ENCODE results near the gene CTBP2. TPM values are rescaled to one million over a fixed set of nuclear protein-coding genes. Genes with fewer than 3 reads are reported as not detected.

CTBP2 gene
- total RNA-seq, 2 donors from 2014 or later = 106 to 172 TPM

- intact Hi-C loops (cut with DNase I) = no loop called here
- no peaks in the 10 kb centered on the region for H3K27me3 ChIP-seq
- no peak overlapping the region for H3K9ac ChIP-seq (ENCODE audit: low read depth in 2 of 2, low read length in 2 of 2)
- no peak for TF ChIP-seq CTCF (IDR thresholded peaks at IDR 0.05)
- H3K36me3 ChIP-seq = no peaks in the 10 kb centered on the region
- H3K9me3 ChIP-seq = no peaks in the 10 kb centered on the region
- H3K27ac ChIP-seq = peak overlapping the region; percentile 75
- DNase-seq = no peak
- no peak overlapping the region for H3K4me3 ChIP-seq
- peaks cover 17% of the 10 kb centered on the region for H3K4me1 ChIP-seq
These were observed 35.5 kb downstream of the CTBP2 start for GRCh38 chr10:125124907-125125306.

GRCh38 chr10:125124115-125124487, 36.3 kb downstream of the CTBP2 start:
- Histone ChIP-seq H3K4me3 (no peak overlapping the region), H3K36me3 (no peaks in the 10 kb centered on the region), H3K27ac (peak overlapping the region; percentile 75), H3K9me3 (no peaks in the 10 kb centered on the region), H3K27me3 (no peaks in the 10 kb centered on the region), H3K9ac (ENCODE audit: low read depth in 2 of 2, low read length in 2 of 2) (peak overlapping the region; percentile 62 to 83), H3K4me1 (peaks cover 20% of the 10 kb centered on the region)
- no peak for DNase-seq
- TF ChIP-seq CTCF (IDR thresholded peaks at IDR 0.05) = no peak
- intact Hi-C loops (cut with DNase I) = no loop called here

DNA sequence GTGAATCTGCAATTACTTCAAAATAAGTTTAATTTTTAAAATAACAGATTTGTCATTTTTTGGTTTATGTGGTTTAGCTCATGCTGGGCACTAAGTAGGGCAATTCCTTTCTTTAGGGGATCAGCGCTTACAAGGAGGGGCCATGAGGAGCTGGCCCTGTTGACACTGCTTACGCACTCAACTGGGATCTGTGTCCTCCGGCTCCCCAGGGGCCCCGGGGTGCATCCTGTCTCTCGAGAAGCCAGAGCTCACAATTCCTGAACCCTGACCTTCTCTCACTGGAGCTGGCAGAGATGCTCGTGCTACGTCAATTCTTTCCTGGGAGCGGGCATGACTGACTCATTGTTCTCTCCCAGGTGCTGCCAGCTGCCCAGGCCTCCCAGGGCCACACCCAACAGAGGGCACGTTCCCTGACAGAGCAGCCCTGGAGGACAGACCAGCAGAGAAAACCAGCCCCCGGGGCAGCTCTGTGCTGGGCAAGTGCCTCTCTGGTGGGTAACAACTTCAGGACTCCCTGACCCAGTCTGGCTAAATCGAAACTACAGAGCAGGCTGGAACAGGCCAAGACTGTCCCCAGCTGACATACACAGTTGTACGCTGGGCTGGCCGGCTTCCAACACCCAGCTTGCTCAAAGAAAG, 36.8 kb downstream of the CTBP2 start:
- Histone ChIP-seq H3K27me3 (no peaks in the 10 kb centered on the region), H3K9me3 (no peaks in the 10 kb centered on the region), H3K27ac (peak overlapping the region; percentile 75), H3K36me3 (no peaks in the 10 kb centered on the region), H3K9ac (ENCODE audit: low read depth in 2 of 2, low read length in 2 of 2) (peak overlapping the region; percentile 62 to 83), H3K4me3 (no peak overlapping the region), H3K4me1 (peaks cover 25% of the 10 kb centered on the region)
- intact Hi-C loops (cut with DNase I) = no loop called here
- TF ChIP-seq CTCF (IDR thresholded peaks at IDR 0.05) = no peak
- peak; percentile 93 for DNase-seq

- no peak for TF ChIP-seq CTCF (IDR thresholded peaks at IDR 0.05)
- Histone ChIP-seq H3K9me3 (no peaks in the 10 kb centered on the region), H3K4me3 (no peak overlapping the region), H3K27ac (no peak overlapping the region), H3K4me1 (peaks cover 26% of the 10 kb centered on the region), H3K9ac (ENCODE audit: low read depth in 2 of 2, low read length in 2 of 2) (peak overlapping the region in 1 of 2 donors; percentile 83), H3K36me3 (no peaks in the 10 kb centered on the region), H3K27me3 (no peaks in the 10 kb centered on the region)
- DNase-seq = no peak
- intact Hi-C loops (cut with DNase I) = no loop called here
These were observed 37.8 kb downstream of the CTBP2 start for GRCh38 chr10:125122566-125122965.

DNA sequence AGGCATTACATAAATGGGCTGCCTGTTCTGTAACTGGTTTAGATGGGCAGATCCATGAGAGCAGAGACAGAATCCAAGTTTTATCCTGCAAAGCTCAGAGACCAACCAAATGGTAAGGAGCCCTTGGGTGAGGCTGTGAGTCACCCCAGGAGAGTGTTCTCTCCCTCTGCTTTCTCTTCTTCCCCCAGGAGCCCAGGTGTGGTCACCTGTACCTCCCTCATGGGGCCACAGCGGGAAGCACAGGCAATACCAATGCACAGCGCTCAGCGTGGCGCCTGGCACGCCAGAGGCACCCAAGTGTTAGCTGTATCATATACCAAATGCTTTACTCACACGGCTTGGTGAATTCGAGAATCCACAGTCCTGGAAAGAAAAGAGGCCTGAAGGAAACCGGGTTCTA, 39.4 kb downstream of the CTBP2 start:
- H3K27me3 ChIP-seq = no peaks in the 10 kb centered on the region
- peak overlapping the region in 1 of 2 donors; percentile 14 for H3K9ac ChIP-seq (ENCODE audit: low read depth in 2 of 2, low read length in 2 of 2)
- TF ChIP-seq CTCF (IDR thresholded peaks at IDR 0.05) = no peak
- H3K4me1 ChIP-seq = peaks cover 26% of the 10 kb centered on the region
- no peaks in the 10 kb centered on the region for H3K9me3 ChIP-seq
- H3K4me3 ChIP-seq = no peak overlapping the region
- no peaks in the 10 kb centered on the region for H3K36me3 ChIP-seq
- intact Hi-C loops (cut with DNase I) = no loop called here
- H3K27ac ChIP-seq = peak overlapping the region; percentile 49
- no peak for DNase-seq
